Measurements from ENCODE around the gene TSHR. TPM values are rescaled to one million over a fixed set of nuclear protein-coding genes. Genes with fewer than 3 reads are reported as not detected.

TSHR gene
- total RNA-seq, 2 experiments from 2014 or later: not detected

DNA sequence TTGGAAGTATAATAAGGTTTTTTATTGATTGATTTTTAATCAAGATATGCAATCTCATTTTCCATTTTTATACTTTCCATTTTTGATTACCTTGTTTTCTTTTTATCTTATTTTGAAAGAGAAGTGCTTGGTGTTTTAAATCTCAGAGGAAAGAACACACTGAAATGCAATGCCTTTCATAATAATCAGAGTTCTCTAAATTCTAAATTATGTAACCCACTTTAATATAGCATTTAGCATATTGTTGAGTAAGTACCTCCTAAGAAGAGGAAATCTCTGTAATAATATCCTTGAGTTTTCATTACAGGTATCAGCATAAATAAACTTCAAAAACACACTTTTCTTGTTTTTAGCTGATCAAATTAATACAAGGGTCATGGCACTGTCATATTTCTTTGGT, 168.4 kb downstream of the TSHR start:
- no peaks in the 10 kb centered on the region for H3K9me3 Mint-ChIP-seq
- CTCF ChIA-PET: no interaction called here
- Histone ChIP-seq H3K27me3 (ENCODE audit: control insufficient read depth in 1 of 2, insufficient read depth in 2 of 2, low read length in 2 of 2) (no peaks in the 10 kb centered on the region), H3K4me1 (ENCODE audit: insufficient read depth, low read length) (no peaks in the 10 kb centered on the region), H3K27ac (ENCODE audit: low read depth in 1 of 2, low read length in 2 of 2) (no peak overlapping the region), H3K36me3 (ENCODE audit: insufficient read depth, low read length) (no peaks in the 10 kb centered on the region), H3K9me3 (ENCODE audit: control insufficient read depth in 1 of 2, insufficient read depth in 1 of 2, low read length in 2 of 2) (no peaks in the 10 kb centered on the region), H3K4me3 (ENCODE audit: low read length) (no peak overlapping the region)
- intact Hi-C loops (cut with DNase I, micrococcal nuclease): no loop called here
- TF ChIP-seq, protein P1, sequence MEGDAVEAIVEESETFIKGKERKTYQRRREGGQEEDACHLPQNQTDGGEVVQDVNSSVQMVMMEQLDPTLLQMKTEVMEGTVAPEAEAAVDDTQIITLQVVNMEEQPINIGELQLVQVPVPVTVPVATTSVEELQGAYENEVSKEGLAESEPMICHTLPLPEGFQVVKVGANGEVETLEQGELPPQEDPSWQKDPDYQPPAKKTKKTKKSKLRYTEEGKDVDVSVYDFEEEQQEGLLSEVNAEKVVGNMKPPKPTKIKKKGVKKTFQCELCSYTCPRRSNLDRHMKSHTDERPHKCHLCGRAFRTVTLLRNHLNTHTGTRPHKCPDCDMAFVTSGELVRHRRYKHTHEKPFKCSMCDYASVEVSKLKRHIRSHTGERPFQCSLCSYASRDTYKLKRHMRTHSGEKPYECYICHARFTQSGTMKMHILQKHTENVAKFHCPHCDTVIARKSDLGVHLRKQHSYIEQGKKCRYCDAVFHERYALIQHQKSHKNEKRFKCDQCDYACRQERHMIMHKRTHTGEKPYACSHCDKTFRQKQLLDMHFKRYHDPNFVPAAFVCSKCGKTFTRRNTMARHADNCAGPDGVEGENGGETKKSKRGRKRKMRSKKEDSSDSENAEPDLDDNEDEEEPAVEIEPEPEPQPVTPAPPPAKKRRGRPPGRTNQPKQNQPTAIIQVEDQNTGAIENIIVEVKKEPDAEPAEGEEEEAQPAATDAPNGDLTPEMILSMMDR (IDR thresholded peaks at IDR 0.05): no peak
- no peak overlapping the region for H3K4me3 Mint-ChIP-seq
- no peaks in the 10 kb centered on the region for H3K36me3 Mint-ChIP-seq (ENCODE audit: low read depth)
- POLR2A ChIA-PET: no interaction called here
- H3K27ac Mint-ChIP-seq: no peak overlapping the region
- DNase-seq: no peak
- no peaks in the 10 kb centered on the region for H3K4me1 Mint-ChIP-seq (ENCODE audit: low read depth)
- ATAC-seq (ENCODE audit: poor library complexity): no peak
- no peaks in the 10 kb centered on the region for H3K27me3 Mint-ChIP-seq

DNA sequence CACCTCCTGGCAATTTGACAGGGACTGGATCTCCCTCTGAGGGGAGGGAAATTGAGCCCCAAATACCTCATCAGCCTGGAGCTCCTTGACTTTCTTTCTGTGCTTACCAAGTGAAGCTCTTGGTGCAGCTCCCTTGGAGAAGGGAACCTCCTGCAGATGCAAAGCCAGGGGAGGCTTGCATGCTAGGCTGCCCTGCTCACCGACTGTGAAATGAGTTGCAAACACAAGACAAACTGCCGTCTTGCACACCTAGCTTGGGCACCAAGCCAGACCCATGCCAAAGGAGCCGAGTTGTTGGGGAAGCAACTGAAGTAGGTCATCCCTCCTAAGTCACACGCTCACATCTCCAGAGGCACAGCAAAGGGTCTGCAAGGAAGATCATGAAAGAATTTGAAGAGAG, 170.1 kb downstream of the TSHR start:
- TF ChIP-seq, protein P1 (IDR thresholded peaks at IDR 0.05): no peak
- Mint-ChIP-seq H3K4me3 (no peak overlapping the region), H3K27ac (no peak overlapping the region), H3K27me3 (no peaks in the 10 kb centered on the region), H3K4me1 (ENCODE audit: low read depth) (no peaks in the 10 kb centered on the region), H3K36me3 (ENCODE audit: low read depth) (no peaks in the 10 kb centered on the region), H3K9me3 (no peaks in the 10 kb centered on the region)
- intact Hi-C loops (cut with DNase I, micrococcal nuclease): no loop called here
- CTCF ChIA-PET: no interaction called here
- H3K36me3 ChIP-seq (ENCODE audit: insufficient read depth, low read length): no peaks in the 10 kb centered on the region
- POLR2A ChIA-PET: no interaction called here
- DNase-seq (no peak), ATAC-seq (ENCODE audit: poor library complexity) (no peak)
- H3K4me1 ChIP-seq (ENCODE audit: insufficient read depth, low read length): no peaks in the 10 kb centered on the region
- H3K27ac ChIP-seq (ENCODE audit: low read depth in 1 of 2, low read length in 2 of 2): no peak overlapping the region
- no peaks in the 10 kb centered on the region for H3K9me3 ChIP-seq (ENCODE audit: control insufficient read depth in 1 of 2, insufficient read depth in 1 of 2, low read length in 2 of 2)
- no peak overlapping the region for H3K4me3 ChIP-seq (ENCODE audit: low read length)
- no peaks in the 10 kb centered on the region for H3K27me3 ChIP-seq (ENCODE audit: control insufficient read depth in 1 of 2, insufficient read depth in 2 of 2, low read length in 2 of 2)

DNA sequence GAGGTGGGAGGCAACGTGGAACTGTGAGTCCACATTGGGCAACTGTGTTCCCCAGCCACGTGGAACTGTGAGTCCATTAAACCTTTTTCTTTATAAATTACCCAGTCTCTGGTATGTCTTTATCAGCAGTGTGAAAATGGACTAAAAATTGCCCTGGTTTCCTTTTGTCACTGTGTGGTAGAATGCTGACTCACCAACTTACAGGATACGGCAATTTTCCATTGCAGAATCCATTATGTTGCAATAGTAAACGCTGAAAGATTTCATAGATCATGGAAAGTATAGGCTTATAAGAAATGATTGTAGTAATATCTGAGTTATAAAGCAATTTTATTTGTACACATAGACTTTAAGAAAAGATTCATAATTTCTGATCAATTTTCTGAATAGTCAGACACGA, 172.4 kb downstream of the TSHR start:
- H3K27ac Mint-ChIP-seq: no peak overlapping the region
- CTCF ChIA-PET: no interaction called here
- no peaks in the 10 kb centered on the region for H3K27me3 ChIP-seq (ENCODE audit: control insufficient read depth in 1 of 2, insufficient read depth in 2 of 2, low read length in 2 of 2)
- no peaks in the 10 kb centered on the region for H3K27me3 Mint-ChIP-seq
- no peaks in the 10 kb centered on the region for H3K9me3 ChIP-seq (ENCODE audit: control insufficient read depth in 1 of 2, insufficient read depth in 1 of 2, low read length in 2 of 2)
- H3K36me3 Mint-ChIP-seq (ENCODE audit: low read depth): no peaks in the 10 kb centered on the region
- H3K4me1 Mint-ChIP-seq (ENCODE audit: low read depth): no peaks in the 10 kb centered on the region
- ATAC-seq (ENCODE audit: poor library complexity) (no peak), DNase-seq (peak in 2 of 14 experiments; percentile 7 to 17)
- TF ChIP-seq, protein P1 (IDR thresholded peaks at IDR 0.05): no peak
- intact Hi-C loops (cut with DNase I, micrococcal nuclease): no loop called here
- no peak overlapping the region for H3K4me3 ChIP-seq (ENCODE audit: low read length)
- H3K9me3 Mint-ChIP-seq: no peaks in the 10 kb centered on the region
- no peaks in the 10 kb centered on the region for H3K4me1 ChIP-seq (ENCODE audit: insufficient read depth, low read length)
- no peak overlapping the region for H3K27ac ChIP-seq (ENCODE audit: low read depth in 1 of 2, low read length in 2 of 2)
- POLR2A ChIA-PET: no interaction called here
- H3K4me3 Mint-ChIP-seq: no peak overlapping the region
- H3K36me3 ChIP-seq (ENCODE audit: insufficient read depth, low read length): no peaks in the 10 kb centered on the region

Measured in CD4-positive, alpha-beta T cell (primary cell).